C4-2B (cell line): ENCODE measurements around the gene MESP1.

Experiments
- ZFX ChIP-seq: fragments of 450-650 bp; IDR thresholded peaks from 2 replicates; pipeline ENCODE4 v1.6.1; 2017
- TF ChIP-seq, protein P1 (sequence below): fragments of 450-650 bp; conservative IDR thresholded peaks from 2 replicates; pipeline ENCODE4 v1.5.1; 2017; ENCODE audit warnings: mild to moderate bottlenecking

GRCh38 chr15:89767411-89767915 lies 16.4 kb upstream of the MESP1 start:
- TF ChIP-seq, protein P1, sequence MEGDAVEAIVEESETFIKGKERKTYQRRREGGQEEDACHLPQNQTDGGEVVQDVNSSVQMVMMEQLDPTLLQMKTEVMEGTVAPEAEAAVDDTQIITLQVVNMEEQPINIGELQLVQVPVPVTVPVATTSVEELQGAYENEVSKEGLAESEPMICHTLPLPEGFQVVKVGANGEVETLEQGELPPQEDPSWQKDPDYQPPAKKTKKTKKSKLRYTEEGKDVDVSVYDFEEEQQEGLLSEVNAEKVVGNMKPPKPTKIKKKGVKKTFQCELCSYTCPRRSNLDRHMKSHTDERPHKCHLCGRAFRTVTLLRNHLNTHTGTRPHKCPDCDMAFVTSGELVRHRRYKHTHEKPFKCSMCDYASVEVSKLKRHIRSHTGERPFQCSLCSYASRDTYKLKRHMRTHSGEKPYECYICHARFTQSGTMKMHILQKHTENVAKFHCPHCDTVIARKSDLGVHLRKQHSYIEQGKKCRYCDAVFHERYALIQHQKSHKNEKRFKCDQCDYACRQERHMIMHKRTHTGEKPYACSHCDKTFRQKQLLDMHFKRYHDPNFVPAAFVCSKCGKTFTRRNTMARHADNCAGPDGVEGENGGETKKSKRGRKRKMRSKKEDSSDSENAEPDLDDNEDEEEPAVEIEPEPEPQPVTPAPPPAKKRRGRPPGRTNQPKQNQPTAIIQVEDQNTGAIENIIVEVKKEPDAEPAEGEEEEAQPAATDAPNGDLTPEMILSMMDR: no peak
- no peak for TF ChIP-seq ZFX
